Measurements from ENCODE around the gene NBEAL2.

The NBEAL2 gene

GRCh38 chr3:46971151-46971550 is 8.3 kb upstream of the NBEAL2 start:
- H3K4me3 ChIP-seq (ENCODE audit: insufficient read depth in 1 of 2, low read depth in 1 of 2, low read length in 2 of 2) = no peak overlapping the region
- peaks cover 9 to 17% of the 10 kb centered on the region in 2 experiments for H3K36me3 ChIP-seq (ENCODE audit: control insufficient read depth in 1 of 2, insufficient read depth in 2 of 2, low read depth in 1 of 2, low read length in 2 of 2)
- H3K4me2 ChIP-seq (ENCODE audit: low read length, poor library complexity, severe bottlenecking) = no peak overlapping the region
- no peak overlapping the region for H4K8ac ChIP-seq (ENCODE audit: low read length)
- H3K18ac ChIP-seq (ENCODE audit: low read depth in 1 of 2, low read length in 2 of 2) = no peak overlapping the region
- peak overlapping the region; percentile 59 for H3K27ac ChIP-seq (ENCODE audit: low read length, poor library complexity, severe bottlenecking)
- H4K91ac ChIP-seq (ENCODE audit: low read length) = no peak overlapping the region
- WGBS = 93% methylated on average over 5 of the region's 6 CpGs
- no peak overlapping the region for H2AFZ ChIP-seq (ENCODE audit: low read depth, low read length)
- no peak overlapping the region for H3K4ac ChIP-seq (ENCODE audit: low read depth in 1 of 2, low read length in 2 of 2)
- H3K9ac ChIP-seq (ENCODE audit: low read length) = no peak overlapping the region
- no peak overlapping the region for H3K23ac ChIP-seq (ENCODE audit: low read length in 2 of 2)
- H3K79me1 ChIP-seq (replicated peaks; ENCODE audit: low read length, poor library complexity, severe bottlenecking) = no peaks in the 10 kb centered on the region
- DNase-seq = no peak
- H2AK5ac ChIP-seq (ENCODE audit: low read length, severe bottlenecking) = peak overlapping the region; percentile 28
- no peaks in the 10 kb centered on the region for H3K27me3 ChIP-seq (ENCODE audit: control insufficient read depth in 1 of 2, insufficient read depth in 1 of 2, low read length in 2 of 2)
- no peaks in the 10 kb centered on the region for H3K9me3 ChIP-seq (ENCODE audit: control insufficient read depth, low read length)
- peaks cover 40% of the 10 kb centered on the region for H3K4me1 ChIP-seq (ENCODE audit: control insufficient read depth, insufficient read depth, low read depth, low read length)
- no peak overlapping the region for H2BK5ac ChIP-seq (ENCODE audit: low read depth, low read length, poor library complexity, severe bottlenecking)
- no peak overlapping the region for H2BK12ac ChIP-seq (ENCODE audit: low read length in 2 of 2)
- H2BK15ac ChIP-seq (ENCODE audit: low read depth, poor library complexity, severe bottlenecking) = no peak overlapping the region
- no peak overlapping the region for H3K14ac ChIP-seq (ENCODE audit: low read length in 2 of 2)
- H2BK120ac ChIP-seq (ENCODE audit: low read depth, low read length) = no peak overlapping the region

GRCh38 chr3:46971742-46972141 is 7.7 kb upstream of the NBEAL2 start:
- no peak overlapping the region for H3K27ac ChIP-seq (ENCODE audit: low read length, poor library complexity, severe bottlenecking)
- no peak overlapping the region for H4K8ac ChIP-seq (ENCODE audit: low read length)
- H3K4me3 ChIP-seq (ENCODE audit: insufficient read depth in 1 of 2, low read depth in 1 of 2, low read length in 2 of 2) = no peak overlapping the region
- H2AK5ac ChIP-seq (ENCODE audit: low read length, severe bottlenecking) = no peak overlapping the region
- H2BK15ac ChIP-seq (ENCODE audit: low read depth, poor library complexity, severe bottlenecking) = no peak overlapping the region
- H4K91ac ChIP-seq (ENCODE audit: low read length) = no peak overlapping the region
- peaks cover 36% of the 10 kb centered on the region for H3K4me1 ChIP-seq (ENCODE audit: control insufficient read depth, insufficient read depth, low read depth, low read length)
- H3K9ac ChIP-seq (ENCODE audit: low read length) = no peak overlapping the region
- H2BK120ac ChIP-seq (ENCODE audit: low read depth, low read length) = no peak overlapping the region
- no peaks in the 10 kb centered on the region for H3K9me3 ChIP-seq (ENCODE audit: control insufficient read depth, low read length)
- H3K23ac ChIP-seq (ENCODE audit: low read length in 2 of 2) = no peak overlapping the region
- 88% methylated on average over 1 of the region's 1 CpG for WGBS
- DNase-seq = no peak
- H3K14ac ChIP-seq (ENCODE audit: low read length in 2 of 2) = no peak overlapping the region
- peaks cover 9 to 13% of the 10 kb centered on the region in 2 experiments for H3K36me3 ChIP-seq (ENCODE audit: control insufficient read depth in 1 of 2, insufficient read depth in 2 of 2, low read depth in 1 of 2, low read length in 2 of 2)
- no peak overlapping the region for H3K4me2 ChIP-seq (ENCODE audit: low read length, poor library complexity, severe bottlenecking)
- no peaks in the 10 kb centered on the region for H3K27me3 ChIP-seq (ENCODE audit: control insufficient read depth in 1 of 2, insufficient read depth in 1 of 2, low read length in 2 of 2)
- no peak overlapping the region for H2AFZ ChIP-seq (ENCODE audit: low read depth, low read length)
- H3K79me1 ChIP-seq (replicated peaks; ENCODE audit: low read length, poor library complexity, severe bottlenecking) = no peaks in the 10 kb centered on the region
- H3K18ac ChIP-seq (ENCODE audit: low read depth in 1 of 2, low read length in 2 of 2) = no peak overlapping the region
- no peak overlapping the region for H3K4ac ChIP-seq (ENCODE audit: low read depth in 1 of 2, low read length in 2 of 2)
- H2BK5ac ChIP-seq (ENCODE audit: low read depth, low read length, poor library complexity, severe bottlenecking) = no peak overlapping the region
- H2BK12ac ChIP-seq (ENCODE audit: low read length in 2 of 2) = no peak overlapping the region

GRCh38 chr3:46972396-46972795 is 7.1 kb upstream of the NBEAL2 start:
- Histone ChIP-seq H4K8ac (ENCODE audit: low read length) (no peak overlapping the region), H2AFZ (ENCODE audit: low read depth, low read length) (no peak overlapping the region), H3K18ac (ENCODE audit: low read depth in 1 of 2, low read length in 2 of 2) (no peak overlapping the region), H3K27ac (ENCODE audit: low read length, poor library complexity, severe bottlenecking) (no peak overlapping the region), H3K36me3 (ENCODE audit: control insufficient read depth in 1 of 2, insufficient read depth in 2 of 2, low read depth in 1 of 2, low read length in 2 of 2) (peaks cover 9 to 10% of the 10 kb centered on the region in 2 experiments), H3K4me2 (ENCODE audit: low read length, poor library complexity, severe bottlenecking) (no peak overlapping the region), H3K4me3 (ENCODE audit: insufficient read depth in 1 of 2, low read depth in 1 of 2, low read length in 2 of 2) (no peak overlapping the region), H4K91ac (ENCODE audit: low read length) (no peak overlapping the region), H3K14ac (ENCODE audit: low read length in 2 of 2) (no peak overlapping the region), H3K27me3 (ENCODE audit: control insufficient read depth in 1 of 2, insufficient read depth in 1 of 2, low read length in 2 of 2) (no peaks in the 10 kb centered on the region), H3K9me3 (ENCODE audit: control insufficient read depth, low read length) (no peaks in the 10 kb centered on the region), H3K4me1 (ENCODE audit: control insufficient read depth, insufficient read depth, low read depth, low read length) (peaks cover 32% of the 10 kb centered on the region), H3K79me1 (replicated peaks; ENCODE audit: low read length, poor library complexity, severe bottlenecking) (no peaks in the 10 kb centered on the region), H3K23ac (ENCODE audit: low read length in 2 of 2) (no peak overlapping the region), H2AK5ac (ENCODE audit: low read length, severe bottlenecking) (no peak overlapping the region), H3K4ac (ENCODE audit: low read depth in 1 of 2, low read length in 2 of 2) (no peak overlapping the region), H2BK12ac (ENCODE audit: low read length in 2 of 2) (no peak overlapping the region), H2BK5ac (ENCODE audit: low read depth, low read length, poor library complexity, severe bottlenecking) (no peak overlapping the region), H2BK15ac (ENCODE audit: low read depth, poor library complexity, severe bottlenecking) (no peak overlapping the region), H3K9ac (ENCODE audit: low read length) (no peak overlapping the region), H2BK120ac (ENCODE audit: low read depth, low read length) (no peak overlapping the region)
- WGBS = 100% methylated on average over 1 of the region's 2 CpGs
- no peak for DNase-seq

- 95% methylated on average over 9 of the region's 9 CpGs for WGBS
- peaks cover 8% of the 10 kb centered on the region for H3K79me1 ChIP-seq (replicated peaks; ENCODE audit: low read length, poor library complexity, severe bottlenecking)
- H4K91ac ChIP-seq (ENCODE audit: low read length) = no peak overlapping the region
- H3K36me3 ChIP-seq (ENCODE audit: control insufficient read depth in 1 of 2, insufficient read depth in 2 of 2, low read depth in 1 of 2, low read length in 2 of 2) = peaks cover under 1 to 9% of the 10 kb centered on the region in 2 experiments
- H3K14ac ChIP-seq (ENCODE audit: low read length in 2 of 2) = no peak overlapping the region
- no peak overlapping the region for H3K4me2 ChIP-seq (ENCODE audit: low read length, poor library complexity, severe bottlenecking)
- no peak overlapping the region for H3K18ac ChIP-seq (ENCODE audit: low read depth in 1 of 2, low read length in 2 of 2)
- DNase-seq = no peak
- no peak overlapping the region for H3K9ac ChIP-seq (ENCODE audit: low read length)
- H3K4me3 ChIP-seq (ENCODE audit: insufficient read depth in 1 of 2, low read depth in 1 of 2, low read length in 2 of 2) = peak overlapping the region in 1 of 2 experiments; percentile 88
- H2BK12ac ChIP-seq (ENCODE audit: low read length in 2 of 2) = no peak overlapping the region
- no peak overlapping the region for H2BK15ac ChIP-seq (ENCODE audit: low read depth, poor library complexity, severe bottlenecking)
- no peak overlapping the region for H2BK120ac ChIP-seq (ENCODE audit: low read depth, low read length)
- H3K27me3 ChIP-seq (ENCODE audit: control insufficient read depth in 1 of 2, insufficient read depth in 1 of 2, low read length in 2 of 2) = no peaks in the 10 kb centered on the region
- H2AK5ac ChIP-seq (ENCODE audit: low read length, severe bottlenecking) = peak overlapping the region; percentile 26
- H2BK5ac ChIP-seq (ENCODE audit: low read depth, low read length, poor library complexity, severe bottlenecking) = no peak overlapping the region
- no peaks in the 10 kb centered on the region for H3K9me3 ChIP-seq (ENCODE audit: control insufficient read depth, low read length)
- no peak overlapping the region for H3K4ac ChIP-seq (ENCODE audit: low read depth in 1 of 2, low read length in 2 of 2)
- no peak overlapping the region for H2AFZ ChIP-seq (ENCODE audit: low read depth, low read length)
- no peak overlapping the region for H3K23ac ChIP-seq (ENCODE audit: low read length in 2 of 2)
- H3K27ac ChIP-seq (ENCODE audit: low read length, poor library complexity, severe bottlenecking) = no peak overlapping the region
- peaks cover 31% of the 10 kb centered on the region for H3K4me1 ChIP-seq (ENCODE audit: control insufficient read depth, insufficient read depth, low read depth, low read length)
- no peak overlapping the region for H4K8ac ChIP-seq (ENCODE audit: low read length)
These were observed 4.9 kb upstream of the NBEAL2 start for GRCh38 chr3:46974421-46975171.

All from mesenchymal stem cell (in vitro differentiated cells and primary cell).